WTC11 (cell line): Measurements from ENCODE around the gene C19orf47. TPM values are rescaled to one million over a fixed set of nuclear protein-coding genes. Genes with fewer than 3 reads are reported as not detected.
A peak's percentile ranks its signal among the peaks of the same experiment; 100 is the strongest.

Experiments
- ATAC-seq: fragments of 200-7000 bp; cut with Tn5 transposase; 2 replicates; pipeline ENCODE4 v1.10.0; 2021; ENCODE audit warnings: mild to moderate bottlenecking, moderate library complexity
- CTCF ChIA-PET: fragments of 300-600 bp; sonication (Branson Sonifier 250); formaldehyde crosslinking; loops from one replicate; lab custom pipeline; 2021; ENCODE audit warnings: antibody characterized with exemption; lab: Charles Lee
- POLR2A ChIA-PET: fragments of 350-600 bp; sonication (Branson Sonifier 250); formaldehyde crosslinking; loops from one replicate; lab custom pipeline; 2021; ENCODE audit warnings: antibody characterized with exemption; lab: Charles Lee
- DNase-seq: peaks from one replicate; pipeline ENCODE4 v3.0.0; 2021; ENCODE audit warnings: low spot score
- H3K27ac Mint-ChIP-seq: 2 replicates; pipeline ENCODE4 v1.8.0; 2021; ENCODE audit warnings: mixed read lengths
- H3K27me3 Mint-ChIP-seq: 2 replicates; pipeline ENCODE4 v1.8.0; 2021; ENCODE audit warnings: low read depth, mild to moderate bottlenecking, moderate library complexity, mixed read lengths
- H3K36me3 Mint-ChIP-seq: 2 replicates; pipeline ENCODE4 v1.8.0; 2021; ENCODE audit warnings: mixed read lengths
- H3K4me1 Mint-ChIP-seq: 2 replicates; pipeline ENCODE4 v1.8.0; 2022; ENCODE audit warnings: mixed read lengths
- H3K4me3 Mint-ChIP-seq: 2 replicates; pipeline ENCODE4 v1.8.0; 2021; ENCODE audit warnings: mild to moderate bottlenecking, moderate library complexity, mixed read lengths
- H3K9me3 Mint-ChIP-seq: 2 replicates; pipeline ENCODE4 v1.8.0; 2021; ENCODE audit warnings: mixed read lengths
- EMX1 ChIP-seq: fragments of 250-450 bp; sonication (Bioruptor Pico); IDR thresholded peaks from 2 replicates; pipeline ENCODE4 v1.8.0; 2021; ENCODE audit warnings: mild to moderate bottlenecking
- FOXP1 ChIP-seq: sonication (generic); formaldehyde crosslinking; IDR thresholded peaks from 2 replicates; pipeline ENCODE4 v1.8.0; 2022; ENCODE audit warnings: missing genetic modification reagents, mild to moderate bottlenecking, moderate library complexity, borderline replicate concordance
- NFATC4 ChIP-seq: fragments of 250-450 bp; sonication (Bioruptor Pico); IDR thresholded peaks from 2 replicates; pipeline ENCODE4 v1.9.0; 2021; ENCODE audit warnings: mild to moderate bottlenecking
- NR1H2 ChIP-seq: sonication (generic); formaldehyde crosslinking; IDR thresholded peaks from 2 replicates; pipeline ENCODE4 v1.9.0; 2021; ENCODE audit warnings: mild to moderate bottlenecking, moderate library complexity, missing genetic modification reagents
- OVOL2 ChIP-seq: fragments of 250-450 bp; sonication (Bioruptor Pico); IDR thresholded peaks from 2 replicates; pipeline ENCODE4 v1.9.0; 2021; ENCODE audit warnings: mild to moderate bottlenecking, borderline replicate concordance
- RORB ChIP-seq: fragments of 250-450 bp; sonication (Bioruptor Pico); IDR thresholded peaks from 2 replicates; pipeline ENCODE4 v1.9.0; 2021; ENCODE audit warnings: mild to moderate bottlenecking
- SOX15 ChIP-seq: fragments of 250-450 bp; sonication (Bioruptor Pico); IDR thresholded peaks from 2 replicates; pipeline ENCODE4 v1.9.0; 2021; ENCODE audit warnings: mild to moderate bottlenecking
- ZNF121 ChIP-seq: sonication (generic); formaldehyde crosslinking; IDR thresholded peaks from 2 replicates; pipeline ENCODE4 v1.8.0; 2023; ENCODE audit warnings: missing genetic modification reagents
- ZNF138 ChIP-seq: sonication (generic); formaldehyde crosslinking; conservative IDR thresholded peaks from 2 replicates; pipeline ENCODE4 v1.8.1; 2022; ENCODE audit warnings: mild to moderate bottlenecking, moderate library complexity, missing genetic modification reagents
- ZNF232 ChIP-seq: sonication (generic); formaldehyde crosslinking; IDR thresholded peaks from 2 replicates; pipeline ENCODE4 v1.8.0; 2022; ENCODE audit warnings: mild to moderate bottlenecking, missing genetic modification reagents
- ZNF263 ChIP-seq: sonication (generic); formaldehyde crosslinking; IDR thresholded peaks from 2 replicates; pipeline ENCODE4 v1.8.1; 2022; ENCODE audit warnings: low read depth, mild to moderate bottlenecking, moderate library complexity, missing genetic modification reagents
- total RNA-seq: library from RNA; stranded (reverse); gene quantifications from 3 replicates; pipeline ENCODE4 v1.2.3, GENCODE V29; 2021
- TF ChIP-seq, protein P1 (sequence below): sonication (generic); formaldehyde crosslinking; IDR thresholded peaks from 2 replicates; pipeline ENCODE4 v1.8.0; 2023; ENCODE audit warnings: missing genetic modification reagents, mild to moderate bottlenecking, borderline replicate concordance
- TF ChIP-seq, protein P2 (sequence below): sonication (generic); formaldehyde crosslinking; IDR thresholded peaks from 2 replicates; pipeline ENCODE4 v1.8.0; 2023; ENCODE audit warnings: mild to moderate bottlenecking, missing genetic modification reagents
- TF ChIP-seq, protein P3 (sequence below): fragments of 250-450 bp; sonication (Bioruptor Pico); IDR thresholded peaks from 2 replicates; pipeline ENCODE4 v1.8.0; 2021; ENCODE audit warnings: mild to moderate bottlenecking
- TF ChIP-seq, protein P4 (sequence below): fragments of 200-600 bp; IDR thresholded peaks from 2 replicates; pipeline ENCODE4 v1.8.0; 2022; ENCODE audit warnings: antibody characterized with exemption
- TF ChIP-seq, protein P5 (sequence below): sonication (generic); formaldehyde crosslinking; IDR thresholded peaks from 2 replicates; pipeline ENCODE4 v1.8.1; 2023; ENCODE audit warnings: mild to moderate bottlenecking, missing genetic modification reagents, moderate library complexity

The C19orf47 gene
- total RNA-seq, 1 experiment from 2014 or later, result 15.6 TPM

DNA sequence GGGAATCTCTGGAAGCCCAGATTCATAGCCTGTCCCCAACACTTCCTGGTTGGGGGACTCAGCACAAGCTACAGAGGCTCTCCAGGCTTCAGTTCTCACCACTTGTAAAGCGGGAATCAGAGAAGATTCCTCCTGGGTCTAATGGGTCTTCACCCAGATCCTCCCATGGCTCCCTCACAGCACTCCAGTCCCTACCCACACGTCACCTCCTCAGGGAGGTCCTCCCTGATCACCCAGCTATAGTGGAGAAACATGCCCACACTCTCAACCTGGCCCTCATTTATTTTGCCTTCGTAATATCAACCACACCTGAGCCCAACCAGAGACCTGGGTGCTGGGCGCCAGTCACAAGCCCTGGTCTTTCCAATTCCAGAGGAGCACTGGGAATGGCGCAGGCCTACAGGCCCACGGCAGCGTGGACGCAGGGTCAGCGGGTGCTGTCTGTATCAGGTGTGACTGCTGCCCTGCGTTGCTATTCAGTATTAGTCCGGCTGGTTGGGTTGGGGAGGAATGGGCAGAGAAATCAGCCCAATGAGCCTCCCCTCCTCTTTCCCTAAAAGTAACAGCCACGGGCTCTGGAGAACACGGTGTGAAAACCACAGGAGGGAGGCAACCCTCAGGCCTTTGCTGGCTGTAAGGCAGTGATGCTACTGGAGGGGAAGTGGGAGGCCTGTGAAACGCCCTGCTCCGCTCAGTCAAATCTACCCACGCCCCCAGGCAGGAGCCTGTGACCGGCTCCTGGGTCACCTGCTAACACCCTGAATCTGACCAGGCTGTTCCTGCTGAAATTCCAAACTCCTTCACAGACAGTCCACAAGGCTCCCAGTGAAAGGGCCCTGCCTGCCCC is 68.2 kb downstream of the C19orf47 start:
- Mint-ChIP-seq H3K4me3 (no peak overlapping the region), H3K9me3 (no peaks in the 10 kb centered on the region), H3K27ac (peak overlapping the region; percentile 97), H3K4me1 (peaks cover 28% of the 10 kb centered on the region), H3K36me3 (no peaks in the 10 kb centered on the region), H3K27me3 (no peaks in the 10 kb centered on the region)
- ATAC-seq (no peak), DNase-seq (no peak)
- ChIA-PET CTCF (interaction anchor here (0.6 to 3.6 kb wide), 5 partner anchors 10 to 145 kb away, joined by 3 to 12 read pairs (median 9); partner anchors contain the start of gene TTC9B), POLR2A (no interaction called here)
- TF ChIP-seq, protein P1, sequence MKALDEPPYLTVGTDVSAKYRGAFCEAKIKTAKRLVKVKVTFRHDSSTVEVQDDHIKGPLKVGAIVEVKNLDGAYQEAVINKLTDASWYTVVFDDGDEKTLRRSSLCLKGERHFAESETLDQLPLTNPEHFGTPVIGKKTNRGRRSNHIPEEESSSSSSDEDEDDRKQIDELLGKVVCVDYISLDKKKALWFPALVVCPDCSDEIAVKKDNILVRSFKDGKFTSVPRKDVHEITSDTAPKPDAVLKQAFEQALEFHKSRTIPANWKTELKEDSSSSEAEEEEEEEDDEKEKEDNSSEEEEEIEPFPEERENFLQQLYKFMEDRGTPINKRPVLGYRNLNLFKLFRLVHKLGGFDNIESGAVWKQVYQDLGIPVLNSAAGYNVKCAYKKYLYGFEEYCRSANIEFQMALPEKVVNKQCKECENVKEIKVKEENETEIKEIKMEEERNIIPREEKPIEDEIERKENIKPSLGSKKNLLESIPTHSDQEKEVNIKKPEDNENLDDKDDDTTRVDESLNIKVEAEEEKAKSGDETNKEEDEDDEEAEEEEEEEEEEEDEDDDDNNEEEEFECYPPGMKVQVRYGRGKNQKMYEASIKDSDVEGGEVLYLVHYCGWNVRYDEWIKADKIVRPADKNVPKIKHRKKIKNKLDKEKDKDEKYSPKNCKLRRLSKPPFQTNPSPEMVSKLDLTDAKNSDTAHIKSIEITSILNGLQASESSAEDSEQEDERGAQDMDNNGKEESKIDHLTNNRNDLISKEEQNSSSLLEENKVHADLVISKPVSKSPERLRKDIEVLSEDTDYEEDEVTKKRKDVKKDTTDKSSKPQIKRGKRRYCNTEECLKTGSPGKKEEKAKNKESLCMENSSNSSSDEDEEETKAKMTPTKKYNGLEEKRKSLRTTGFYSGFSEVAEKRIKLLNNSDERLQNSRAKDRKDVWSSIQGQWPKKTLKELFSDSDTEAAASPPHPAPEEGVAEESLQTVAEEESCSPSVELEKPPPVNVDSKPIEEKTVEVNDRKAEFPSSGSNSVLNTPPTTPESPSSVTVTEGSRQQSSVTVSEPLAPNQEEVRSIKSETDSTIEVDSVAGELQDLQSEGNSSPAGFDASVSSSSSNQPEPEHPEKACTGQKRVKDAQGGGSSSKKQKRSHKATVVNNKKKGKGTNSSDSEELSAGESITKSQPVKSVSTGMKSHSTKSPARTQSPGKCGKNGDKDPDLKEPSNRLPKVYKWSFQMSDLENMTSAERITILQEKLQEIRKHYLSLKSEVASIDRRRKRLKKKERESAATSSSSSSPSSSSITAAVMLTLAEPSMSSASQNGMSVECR (CRISPR knock-in tag), result no peak

DNA sequence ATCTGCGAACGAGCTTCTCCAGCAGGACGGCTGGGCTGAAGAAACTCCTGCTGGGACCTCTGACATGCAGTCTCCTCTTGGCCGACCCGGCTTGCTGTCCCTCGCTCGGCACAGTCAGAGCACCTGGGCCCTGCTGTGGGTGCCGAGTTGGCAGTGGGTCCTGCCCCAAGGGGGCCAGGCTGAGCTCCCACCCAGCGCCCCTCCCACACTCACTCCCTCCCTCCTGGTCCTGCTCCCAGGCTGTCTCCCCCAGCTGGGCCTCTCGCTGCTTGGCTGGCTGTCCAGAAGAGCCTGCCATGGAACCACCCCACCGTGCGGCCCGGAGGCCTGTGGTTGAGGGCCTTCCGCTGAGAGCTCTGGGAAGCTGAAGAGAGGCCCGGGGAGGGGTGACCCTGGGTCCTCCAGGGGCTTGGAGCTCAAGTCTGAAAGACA is 69.1 kb downstream of the C19orf47 start:
- Mint-ChIP-seq H3K4me1 (peaks cover 32% of the 10 kb centered on the region), H3K27ac (no peak overlapping the region), H3K27me3 (no peaks in the 10 kb centered on the region), H3K4me3 (no peak overlapping the region), H3K9me3 (no peaks in the 10 kb centered on the region), H3K36me3 (no peaks in the 10 kb centered on the region)
- ChIA-PET POLR2A (interaction anchor here (0.6 kb wide), 1 partner anchor 34 kb away, joined by 3 read pairs; no protein-coding TSS in a partner anchor), CTCF (interaction anchor here (0.6 to 2.5 kb wide), 5 partner anchors 9 to 144 kb away, joined by 3 to 11 read pairs (median 5); no protein-coding TSS in a partner anchor)
- ATAC-seq (no peak), DNase-seq (no peak)
- TF ChIP-seq, protein P2, sequence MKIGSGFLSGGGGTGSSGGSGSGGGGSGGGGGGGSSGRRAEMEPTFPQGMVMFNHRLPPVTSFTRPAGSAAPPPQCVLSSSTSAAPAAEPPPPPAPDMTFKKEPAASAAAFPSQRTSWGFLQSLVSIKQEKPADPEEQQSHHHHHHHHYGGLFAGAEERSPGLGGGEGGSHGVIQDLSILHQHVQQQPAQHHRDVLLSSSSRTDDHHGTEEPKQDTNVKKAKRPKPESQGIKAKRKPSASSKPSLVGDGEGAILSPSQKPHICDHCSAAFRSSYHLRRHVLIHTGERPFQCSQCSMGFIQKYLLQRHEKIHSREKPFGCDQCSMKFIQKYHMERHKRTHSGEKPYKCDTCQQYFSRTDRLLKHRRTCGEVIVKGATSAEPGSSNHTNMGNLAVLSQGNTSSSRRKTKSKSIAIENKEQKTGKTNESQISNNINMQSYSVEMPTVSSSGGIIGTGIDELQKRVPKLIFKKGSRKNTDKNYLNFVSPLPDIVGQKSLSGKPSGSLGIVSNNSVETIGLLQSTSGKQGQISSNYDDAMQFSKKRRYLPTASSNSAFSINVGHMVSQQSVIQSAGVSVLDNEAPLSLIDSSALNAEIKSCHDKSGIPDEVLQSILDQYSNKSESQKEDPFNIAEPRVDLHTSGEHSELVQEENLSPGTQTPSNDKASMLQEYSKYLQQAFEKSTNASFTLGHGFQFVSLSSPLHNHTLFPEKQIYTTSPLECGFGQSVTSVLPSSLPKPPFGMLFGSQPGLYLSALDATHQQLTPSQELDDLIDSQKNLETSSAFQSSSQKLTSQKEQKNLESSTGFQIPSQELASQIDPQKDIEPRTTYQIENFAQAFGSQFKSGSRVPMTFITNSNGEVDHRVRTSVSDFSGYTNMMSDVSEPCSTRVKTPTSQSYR (CRISPR knock-in tag), result no peak
- TF ChIP-seq SOX15 (no peak), NR1H2 (CRISPR knock-in tag) (no peak), ZNF232 (CRISPR knock-in tag) (no peak), NFATC4 (CRISPR knock-in tag) (no peak)
- TF ChIP-seq, protein P3, sequence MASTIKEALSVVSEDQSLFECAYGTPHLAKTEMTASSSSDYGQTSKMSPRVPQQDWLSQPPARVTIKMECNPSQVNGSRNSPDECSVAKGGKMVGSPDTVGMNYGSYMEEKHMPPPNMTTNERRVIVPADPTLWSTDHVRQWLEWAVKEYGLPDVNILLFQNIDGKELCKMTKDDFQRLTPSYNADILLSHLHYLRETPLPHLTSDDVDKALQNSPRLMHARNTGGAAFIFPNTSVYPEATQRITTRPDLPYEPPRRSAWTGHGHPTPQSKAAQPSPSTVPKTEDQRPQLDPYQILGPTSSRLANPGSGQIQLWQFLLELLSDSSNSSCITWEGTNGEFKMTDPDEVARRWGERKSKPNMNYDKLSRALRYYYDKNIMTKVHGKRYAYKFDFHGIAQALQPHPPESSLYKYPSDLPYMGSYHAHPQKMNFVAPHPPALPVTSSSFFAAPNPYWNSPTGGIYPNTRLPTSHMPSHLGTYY (CRISPR knock-in tag), result no peak

DNA sequence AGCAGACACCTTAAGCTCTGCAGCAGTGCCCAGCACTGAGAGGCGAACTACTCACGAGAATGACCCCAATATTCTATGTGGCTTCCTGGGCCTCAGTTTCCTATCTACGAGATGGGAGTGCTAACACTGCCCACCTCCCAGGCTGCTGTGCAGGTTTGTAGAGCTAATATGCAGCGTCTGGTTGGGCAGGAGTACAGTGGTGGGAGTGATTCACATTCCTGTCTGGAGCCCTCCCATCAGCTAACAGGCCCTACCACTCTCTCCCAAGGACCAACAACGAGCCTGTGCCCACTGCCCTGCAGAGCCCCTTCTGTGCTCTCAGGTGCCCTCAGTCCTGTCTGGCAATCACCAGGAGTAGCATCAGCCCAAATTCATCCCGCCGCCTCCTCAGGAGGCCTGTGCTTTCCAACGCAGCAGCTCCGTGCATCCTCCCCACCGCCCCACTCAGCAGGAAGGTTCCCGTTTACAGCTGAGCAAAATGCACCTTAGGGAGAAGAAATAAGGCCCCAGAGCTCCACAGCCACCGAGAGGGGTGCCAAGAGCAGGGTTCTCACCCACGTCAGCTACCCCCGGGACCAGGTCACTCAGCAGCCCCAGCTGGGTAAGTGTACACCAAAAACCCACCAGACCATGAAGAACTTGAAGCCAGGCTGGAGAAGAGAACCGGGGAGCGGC is 69.7 kb downstream of the C19orf47 start:
- Mint-ChIP-seq H3K27ac (peak overlapping the region; percentile 19; the same call in 1 of the 2 replicates), H3K36me3 (no peaks in the 10 kb centered on the region), H3K9me3 (no peaks in the 10 kb centered on the region), H3K27me3 (no peaks in the 10 kb centered on the region), H3K4me3 (no peak overlapping the region), H3K4me1 (peaks cover 32% of the 10 kb centered on the region)
- ChIA-PET POLR2A (interaction anchor here (0.6 kb wide), 1 partner anchor 35 kb away, joined by 3 read pairs; no protein-coding TSS in a partner anchor), CTCF (interaction anchor here (1.1 to 2.2 kb wide), 4 partner anchors 8 to 142 kb away, joined by 3 to 11 read pairs (median 4); no protein-coding TSS in a partner anchor)
- DNase-seq, result no peak
- no peak for ATAC-seq
- TF ChIP-seq ZNF138 (no peak), OVOL2 (CRISPR knock-in tag) (no peak), FOXP1 (no peak), ZNF121 (CRISPR knock-in tag) (no peak), SOX15 (no peak), RORB (no peak), EMX1 (no peak), ZNF263 (CRISPR knock-in tag) (no peak), NFATC4 (CRISPR knock-in tag) (no peak)
- TF ChIP-seq, protein P4, sequence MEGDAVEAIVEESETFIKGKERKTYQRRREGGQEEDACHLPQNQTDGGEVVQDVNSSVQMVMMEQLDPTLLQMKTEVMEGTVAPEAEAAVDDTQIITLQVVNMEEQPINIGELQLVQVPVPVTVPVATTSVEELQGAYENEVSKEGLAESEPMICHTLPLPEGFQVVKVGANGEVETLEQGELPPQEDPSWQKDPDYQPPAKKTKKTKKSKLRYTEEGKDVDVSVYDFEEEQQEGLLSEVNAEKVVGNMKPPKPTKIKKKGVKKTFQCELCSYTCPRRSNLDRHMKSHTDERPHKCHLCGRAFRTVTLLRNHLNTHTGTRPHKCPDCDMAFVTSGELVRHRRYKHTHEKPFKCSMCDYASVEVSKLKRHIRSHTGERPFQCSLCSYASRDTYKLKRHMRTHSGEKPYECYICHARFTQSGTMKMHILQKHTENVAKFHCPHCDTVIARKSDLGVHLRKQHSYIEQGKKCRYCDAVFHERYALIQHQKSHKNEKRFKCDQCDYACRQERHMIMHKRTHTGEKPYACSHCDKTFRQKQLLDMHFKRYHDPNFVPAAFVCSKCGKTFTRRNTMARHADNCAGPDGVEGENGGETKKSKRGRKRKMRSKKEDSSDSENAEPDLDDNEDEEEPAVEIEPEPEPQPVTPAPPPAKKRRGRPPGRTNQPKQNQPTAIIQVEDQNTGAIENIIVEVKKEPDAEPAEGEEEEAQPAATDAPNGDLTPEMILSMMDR, result no peak
- TF ChIP-seq, protein P5, sequence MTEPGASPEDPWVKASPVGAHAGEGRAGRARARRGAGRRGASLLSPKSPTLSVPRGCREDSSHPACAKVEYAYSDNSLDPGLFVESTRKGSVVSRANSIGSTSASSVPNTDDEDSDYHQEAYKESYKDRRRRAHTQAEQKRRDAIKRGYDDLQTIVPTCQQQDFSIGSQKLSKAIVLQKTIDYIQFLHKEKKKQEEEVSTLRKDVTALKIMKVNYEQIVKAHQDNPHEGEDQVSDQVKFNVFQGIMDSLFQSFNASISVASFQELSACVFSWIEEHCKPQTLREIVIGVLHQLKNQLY (CRISPR knock-in tag), result no peak
